ENCODE measurements around the gene ARAP1. TPM values are rescaled to one million over a fixed set of nuclear protein-coding genes. Genes with fewer than 3 reads are reported as not detected.

The ARAP1 gene
- total RNA-seq, 3 donors from 2014 or later, result 85.9 to 109 (median 97.0) TPM

- Histone ChIP-seq H3K4me3 (no peak overlapping the region), H3K9me3 (no peaks in the 10 kb centered on the region), H3K4me1 (no peaks in the 10 kb centered on the region), H3K36me3 (no peaks in the 10 kb centered on the region), H3K27ac (no peak overlapping the region), H3K27me3 (peaks cover 3 to 74% of the 10 kb centered on the region in 2 donors)
- intact Hi-C loops (cut with DNase I; ENCODE audit: low total_unique reads), result no loop called here
- no peak for DNase-seq (ENCODE audit: low spot score in 2 of 2)
- TF ChIP-seq POLR2AphosphoS5 (IDR thresholded peaks at IDR 0.05) (no peak), CTCF (IDR thresholded peaks at IDR 0.05) (no peak), POLR2A (IDR thresholded peaks at IDR 0.05) (no peak)
Observed at GRCh38 chr11:72675221-72675620, 77.0 kb downstream of the ARAP1 start.

GRCh38 chr11:72673943-72674828 lies 78.0 kb downstream of the ARAP1 start, which contains the start of gene PDE2A:
PDE2A (minus strand) TSS chr11:72674422; CDS start chr11:72674207, 215 bp downstream.
- H3K9me3 ChIP-seq, result no peaks in the 10 kb centered on the region
- no peak within 1 kb of the TSS for H3K27ac ChIP-seq
- H3K36me3 ChIP-seq, result no peaks in the 10 kb centered on the region
- intact Hi-C loops (cut with DNase I; ENCODE audit: low total_unique reads), result no loop called here
- H3K4me1 ChIP-seq, result no peaks in the 10 kb centered on the region
- peaks cover 3 to 72% of the 10 kb centered on the region in 2 donors for H3K27me3 ChIP-seq
- no peak for DNase-seq (ENCODE audit: low spot score in 2 of 2)
- no peak within 1 kb of the TSS for H3K4me3 ChIP-seq
- TF ChIP-seq POLR2AphosphoS5 (IDR thresholded peaks at IDR 0.05), result no peak
- TF ChIP-seq CTCF (IDR thresholded peaks at IDR 0.05), result no peak
- TF ChIP-seq POLR2A (IDR thresholded peaks at IDR 0.05), result no peak

- Histone ChIP-seq H3K4me3 (no peak overlapping the region), H3K36me3 (no peaks in the 10 kb centered on the region), H3K4me1 (no peaks in the 10 kb centered on the region), H3K27ac (no peak overlapping the region), H3K9me3 (no peaks in the 10 kb centered on the region), H3K27me3 (peaks cover 3 to 65% of the 10 kb centered on the region in 2 donors)
- intact Hi-C loops (cut with DNase I; ENCODE audit: low total_unique reads), result no loop called here
- TF ChIP-seq POLR2AphosphoS5 (IDR thresholded peaks at IDR 0.05) (no peak), POLR2A (IDR thresholded peaks at IDR 0.05) (no peak), CTCF (IDR thresholded peaks at IDR 0.05) (no peak)
- no peak for DNase-seq (ENCODE audit: low spot score in 2 of 2)
Observed at GRCh38 chr11:72673284-72673942, 78.8 kb downstream of the ARAP1 start.

- intact Hi-C loops (cut with DNase I; ENCODE audit: low total_unique reads), result no loop called here
- Histone ChIP-seq H3K27ac (no peak overlapping the region), H3K36me3 (no peaks in the 10 kb centered on the region), H3K4me3 (no peak overlapping the region), H3K9me3 (peaks cover 0 to under 1% of the 10 kb centered on the region in 2 donors), H3K4me1 (no peaks in the 10 kb centered on the region), H3K27me3 (peaks cover 3 to 58% of the 10 kb centered on the region in 2 donors)
- no peak for DNase-seq (ENCODE audit: low spot score in 2 of 2)
- TF ChIP-seq POLR2AphosphoS5 (IDR thresholded peaks at IDR 0.05), result no peak
- TF ChIP-seq CTCF (IDR thresholded peaks at IDR 0.05), result no peak
- TF ChIP-seq POLR2A (IDR thresholded peaks at IDR 0.05), result no peak
Observed at GRCh38 chr11:72672597-72673238, 79.5 kb downstream of the ARAP1 start.
